ENCODE measurements around the gene CD9.

Gene CD9

GRCh38 chr12:6213969-6214368, 13.8 kb downstream of the CD9 start:
- no peak overlapping the region for H2AK5ac ChIP-seq (ENCODE audit: low read length)
- no peak overlapping the region for H3K9ac ChIP-seq (ENCODE audit: low read length)

GRCh38 chr12:6214633-6215032, 14.4 kb downstream of the CD9 start:
- Histone ChIP-seq H3K14ac (ENCODE audit: low read length) (no peak overlapping the region), H3K36me3 (ENCODE audit: control insufficient read depth in 1 of 2, insufficient read depth in 2 of 2, low read length in 2 of 2) (peaks cover 27 to 32% of the 10 kb centered on the region in 2 experiments), H4K91ac (ENCODE audit: low read depth, low read length) (no peak overlapping the region), H3K4me1 (ENCODE audit: control insufficient read depth in 1 of 2, insufficient read depth in 2 of 2, low read length in 2 of 2) (peaks cover 39 to 40% of the 10 kb centered on the region in 2 experiments), H3K79me2 (ENCODE audit: control insufficient read depth, insufficient read depth, low read length, poor library complexity) (peaks cover 17% of the 10 kb centered on the region), H3K79me1 (ENCODE audit: low read length) (peaks cover 2% of the 10 kb centered on the region), H3K27ac (ENCODE audit: low read depth, low read length) (peak overlapping the region; percentile 31), H2BK120ac (ENCODE audit: insufficient read depth, low read length, poor library complexity) (no peak overlapping the region), H2BK5ac (ENCODE audit: low read depth, low read length, poor library complexity) (peak overlapping the region; percentile 38), H3K27me3 (ENCODE audit: insufficient read depth, low read length) (no peaks in the 10 kb centered on the region), H4K12ac (ENCODE audit: low read depth, low read length) (no peak overlapping the region), H2AFZ (ENCODE audit: insufficient read depth, low read length, poor library complexity) (no peak overlapping the region), H3K4me3 (ENCODE audit: low read depth, low read length) (no peak overlapping the region), H4K8ac (ENCODE audit: low read depth, low read length) (peak overlapping the region; percentile 0), H2BK12ac (ENCODE audit: low read length) (no peak overlapping the region), H3K9ac (ENCODE audit: low read length) (peak overlapping the region; percentile 43), H3K4ac (ENCODE audit: low read depth, low read length) (peak overlapping the region; percentile 60), H3K18ac (ENCODE audit: low read length) (no peak overlapping the region), H3K9me3 (ENCODE audit: insufficient read depth, low read depth, low read length) (peaks cover 2% of the 10 kb centered on the region), H3K4me2 (ENCODE audit: low read length) (no peak overlapping the region), H3K23ac (ENCODE audit: low read length) (no peak overlapping the region), H2AK5ac (ENCODE audit: low read length) (no peak overlapping the region)
- DNase-seq: no peak
- WGBS (ENCODE audit: extremely low coverage, insufficient coverage, insufficient read length): no CpG with 5 or more reads among the region's 7 CpGs

More at GRCh38 chr12:6213969-6214368, 13.8 kb downstream of the CD9 start:
- H3K79me2 ChIP-seq (ENCODE audit: control insufficient read depth, insufficient read depth, low read length, poor library complexity): peaks cover 17% of the 10 kb centered on the region
- no peak overlapping the region for H4K8ac ChIP-seq (ENCODE audit: low read depth, low read length)
- H3K4me2 ChIP-seq (ENCODE audit: low read length): no peak overlapping the region
- no peaks in the 10 kb centered on the region for H3K27me3 ChIP-seq (ENCODE audit: insufficient read depth, low read length)
- peak overlapping the region; percentile 16 for H3K4ac ChIP-seq (ENCODE audit: low read depth, low read length)
- peaks cover 2% of the 10 kb centered on the region for H3K9me3 ChIP-seq (ENCODE audit: insufficient read depth, low read depth, low read length)
- no peak overlapping the region for H3K18ac ChIP-seq (ENCODE audit: low read length)
- no peak overlapping the region for H4K91ac ChIP-seq (ENCODE audit: low read depth, low read length)
- no peak overlapping the region for H3K14ac ChIP-seq (ENCODE audit: low read length)
- peaks cover 37 to 40% of the 10 kb centered on the region in 2 experiments for H3K4me1 ChIP-seq (ENCODE audit: control insufficient read depth in 1 of 2, insufficient read depth in 2 of 2, low read length in 2 of 2)
- WGBS (ENCODE audit: extremely low coverage, insufficient coverage, insufficient read length): no CpG with 5 or more reads among the region's 6 CpGs
- peaks cover 30 to 35% of the 10 kb centered on the region in 2 experiments for H3K36me3 ChIP-seq (ENCODE audit: control insufficient read depth in 1 of 2, insufficient read depth in 2 of 2, low read length in 2 of 2)
- no peak overlapping the region for H3K23ac ChIP-seq (ENCODE audit: low read length)
- no peak overlapping the region for H3K4me3 ChIP-seq (ENCODE audit: low read depth, low read length)
- no peak overlapping the region for H2AFZ ChIP-seq (ENCODE audit: insufficient read depth, low read length, poor library complexity)
- DNase-seq: no peak
- H2BK120ac ChIP-seq (ENCODE audit: insufficient read depth, low read length, poor library complexity): no peak overlapping the region
- H2BK5ac ChIP-seq (ENCODE audit: low read depth, low read length, poor library complexity): no peak overlapping the region
- no peak overlapping the region for H2BK12ac ChIP-seq (ENCODE audit: low read length)
- peaks cover 2% of the 10 kb centered on the region for H3K79me1 ChIP-seq (ENCODE audit: low read length)
- no peak overlapping the region for H4K12ac ChIP-seq (ENCODE audit: low read depth, low read length)
- H3K27ac ChIP-seq (ENCODE audit: low read depth, low read length): no peak overlapping the region

DNA sequence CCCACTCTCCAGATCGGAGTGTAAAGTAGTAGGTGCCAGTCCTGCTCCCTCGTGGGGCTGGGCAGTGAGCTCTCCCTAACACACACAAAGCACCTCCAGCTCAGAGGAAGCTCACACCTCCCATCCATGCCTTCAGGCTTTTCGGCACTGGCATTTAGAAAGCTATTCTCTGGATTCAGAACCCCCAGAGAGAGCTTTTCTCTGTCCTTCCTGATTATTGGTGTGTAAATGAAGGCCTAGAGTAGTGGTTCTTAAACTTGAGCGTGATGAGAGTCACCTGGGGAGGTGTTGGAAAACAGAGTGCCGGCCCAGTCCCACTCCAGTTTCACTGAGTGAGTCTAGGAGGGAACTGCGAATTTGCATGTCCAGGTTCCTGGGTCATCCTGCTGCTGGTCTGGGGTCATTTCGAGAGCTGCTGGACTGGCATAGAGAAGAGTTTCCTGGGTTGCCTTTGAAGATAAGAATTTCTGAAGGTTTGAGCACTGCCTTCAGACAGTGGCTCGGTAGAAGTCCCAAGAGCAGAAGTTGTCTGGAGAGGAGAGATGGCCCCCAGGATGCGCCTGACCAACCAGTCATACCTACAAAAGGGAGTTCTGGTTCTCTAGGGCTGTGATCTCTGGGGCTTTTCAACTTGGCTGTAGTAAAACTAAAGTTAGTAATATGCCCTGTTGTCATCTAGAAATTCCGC, 15.1 kb downstream of the CD9 start:
- Histone ChIP-seq H3K27ac (ENCODE audit: low read depth, low read length) (peak overlapping the region; percentile 31), H3K14ac (ENCODE audit: low read length) (peak overlapping the region; percentile 41), H3K79me2 (ENCODE audit: control insufficient read depth, insufficient read depth, low read length, poor library complexity) (peaks cover 13% of the 10 kb centered on the region), H4K91ac (ENCODE audit: low read depth, low read length) (no peak overlapping the region), H2BK12ac (ENCODE audit: low read length) (peak overlapping the region; percentile 51), H3K23ac (ENCODE audit: low read length) (no peak overlapping the region), H3K36me3 (ENCODE audit: control insufficient read depth in 1 of 2, insufficient read depth in 2 of 2, low read length in 2 of 2) (peaks cover 21 to 26% of the 10 kb centered on the region in 2 experiments), H2BK120ac (ENCODE audit: insufficient read depth, low read length, poor library complexity) (no peak overlapping the region), H3K4ac (ENCODE audit: low read depth, low read length) (peak overlapping the region; percentile 61), H4K12ac (ENCODE audit: low read depth, low read length) (no peak overlapping the region), H3K4me2 (ENCODE audit: low read length) (no peak overlapping the region), H2AK5ac (ENCODE audit: low read length) (no peak overlapping the region), H3K9me3 (ENCODE audit: insufficient read depth, low read depth, low read length) (peaks cover 2% of the 10 kb centered on the region), H2AFZ (ENCODE audit: insufficient read depth, low read length, poor library complexity) (no peak overlapping the region), H3K79me1 (ENCODE audit: low read length) (peaks cover 7% of the 10 kb centered on the region), H3K9ac (ENCODE audit: low read length) (peak overlapping the region; percentile 43), H2BK5ac (ENCODE audit: low read depth, low read length, poor library complexity) (no peak overlapping the region), H3K27me3 (ENCODE audit: insufficient read depth, low read length) (no peaks in the 10 kb centered on the region), H3K4me3 (ENCODE audit: low read depth, low read length) (no peak overlapping the region), H3K4me1 (ENCODE audit: control insufficient read depth in 1 of 2, insufficient read depth in 2 of 2, low read length in 2 of 2) (peaks cover 42 to 45% of the 10 kb centered on the region in 2 experiments), H3K18ac (ENCODE audit: low read length) (peak overlapping the region; percentile 49), H4K8ac (ENCODE audit: low read depth, low read length) (peak overlapping the region; percentile 0)
- WGBS (ENCODE audit: extremely low coverage, insufficient coverage, insufficient read length): no CpG with 5 or more reads among the region's 10 CpGs
- peak in 1 of 2 donors; percentile 37 for DNase-seq

GRCh38 chr12:6215932-6216494, 15.8 kb downstream of the CD9 start:
- Histone ChIP-seq H3K4me2 (ENCODE audit: low read length) (no peak overlapping the region), H3K27me3 (ENCODE audit: insufficient read depth, low read length) (no peaks in the 10 kb centered on the region), H3K79me2 (ENCODE audit: control insufficient read depth, insufficient read depth, low read length, poor library complexity) (peaks cover 13% of the 10 kb centered on the region), H3K27ac (ENCODE audit: low read depth, low read length) (peak overlapping the region; percentile 16), H3K4me1 (ENCODE audit: control insufficient read depth in 1 of 2, insufficient read depth in 2 of 2, low read length in 2 of 2) (peaks cover 45 to 49% of the 10 kb centered on the region in 2 experiments), H3K14ac (ENCODE audit: low read length) (no peak overlapping the region), H3K36me3 (ENCODE audit: control insufficient read depth in 1 of 2, insufficient read depth in 2 of 2, low read length in 2 of 2) (peaks cover 20 to 24% of the 10 kb centered on the region in 2 experiments), H2AFZ (ENCODE audit: insufficient read depth, low read length, poor library complexity) (no peak overlapping the region), H4K8ac (ENCODE audit: low read depth, low read length) (no peak overlapping the region), H2AK5ac (ENCODE audit: low read length) (no peak overlapping the region), H3K23ac (ENCODE audit: low read length) (no peak overlapping the region), H3K9ac (ENCODE audit: low read length) (no peak overlapping the region), H4K12ac (ENCODE audit: low read depth, low read length) (no peak overlapping the region), H2BK120ac (ENCODE audit: insufficient read depth, low read length, poor library complexity) (no peak overlapping the region), H2BK5ac (ENCODE audit: low read depth, low read length, poor library complexity) (no peak overlapping the region), H3K9me3 (ENCODE audit: insufficient read depth, low read depth, low read length) (peaks cover 2% of the 10 kb centered on the region), H4K91ac (ENCODE audit: low read depth, low read length) (peak overlapping the region; percentile 4), H2BK12ac (ENCODE audit: low read length) (no peak overlapping the region), H3K4me3 (ENCODE audit: low read depth, low read length) (no peak overlapping the region), H3K79me1 (ENCODE audit: low read length) (peaks cover 8% of the 10 kb centered on the region), H3K18ac (ENCODE audit: low read length) (no peak overlapping the region), H3K4ac (ENCODE audit: low read depth, low read length) (peak overlapping the region; percentile 7)
- no CpG with 5 or more reads among the region's 5 CpGs for whole genome bisulfite sequencing (ENCODE audit: extremely low coverage, insufficient coverage, insufficient read length)
- peak; percentile 96 to 98 for DNase-seq

Data from trophoblast cell (in vitro differentiated cells and primary cell).